NCI-H2227 (cell line): ENCODE data around the gene SPAAR.

Experiments
- DNase-seq: peaks from one replicate; lab custom pipeline; 2025; ENCODE audit not compliant: unreplicated experiment; lab: John Stamatoyannopoulos, UW

SPAAR gene

GRCh38 chr9:35945341-35946018 lies 36.2 kb downstream of the SPAAR start:
- peak; percentile 59 for DNase-seq

- no peak for DNase-seq
Measured at GRCh38 chr9:35948451-35948850, 39.2 kb downstream of the SPAAR start.

GRCh38 chr9:35948901-35949318 lies 39.6 kb downstream of the SPAAR start:
- no peak for DNase-seq

- DNase-seq, result no peak
Measured at GRCh38 chr9:35951736-35952135, 42.4 kb downstream of the SPAAR start.

GRCh38 chr9:35952526-35953191 lies 43.4 kb downstream of the SPAAR start:
- DNase-seq, result no peak

GRCh38 chr9:35954942-35955546 lies 45.8 kb downstream of the SPAAR start:
- peak; percentile 76 for DNase-seq

GRCh38 chr9:35956651-35957050 lies 47.4 kb downstream of the SPAAR start:
- no peak for DNase-seq

GRCh38 chr9:35958104-35958837 lies 49.0 kb downstream of the SPAAR start, which contains the start of gene OR2S2:
Gene OR2S2 (minus strand): TSS chr9:35958154. CDS start chr9:35958098, 56 bp downstream.
- DNase-seq, result no peak

GRCh38 chr9:35960039-35960655 lies 50.9 kb downstream of the SPAAR start:
- DNase-seq, result no peak
